Keratinocyte (primary cell): Measurements from ENCODE around the gene THOP1.

Source experiments
- EZH2 ChIP-seq: IDR thresholded peaks from one replicate; pipeline ENCODE4 v1.6.1; 2012; ENCODE audit warnings: inconsistent platforms, mild to moderate bottlenecking, low read length, moderate library complexity
- TF ChIP-seq, protein P1 (sequence below), 3 experiments: IDR thresholded peaks in 1 of 3; conservative IDR thresholded peaks in 1 of 3; optimal IDR thresholded peaks in 1 of 3; 2 replicates in 2 of 3; 3 replicates in 1 of 3; pipeline versions ENCODE3 to v1.5.1; 2011; ENCODE audit warnings: low read length in 3 of 3, mild to moderate bottlenecking in 3 of 3, moderate library complexity in 2 of 3, control low read depth in 1 of 3, inconsistent platforms in 1 of 3; ENCODE audit not compliant: insufficient read depth in 2 of 3; ENCODE audit errors: extremely low read depth in 1 of 3

- TF ChIP-seq, protein P1, sequence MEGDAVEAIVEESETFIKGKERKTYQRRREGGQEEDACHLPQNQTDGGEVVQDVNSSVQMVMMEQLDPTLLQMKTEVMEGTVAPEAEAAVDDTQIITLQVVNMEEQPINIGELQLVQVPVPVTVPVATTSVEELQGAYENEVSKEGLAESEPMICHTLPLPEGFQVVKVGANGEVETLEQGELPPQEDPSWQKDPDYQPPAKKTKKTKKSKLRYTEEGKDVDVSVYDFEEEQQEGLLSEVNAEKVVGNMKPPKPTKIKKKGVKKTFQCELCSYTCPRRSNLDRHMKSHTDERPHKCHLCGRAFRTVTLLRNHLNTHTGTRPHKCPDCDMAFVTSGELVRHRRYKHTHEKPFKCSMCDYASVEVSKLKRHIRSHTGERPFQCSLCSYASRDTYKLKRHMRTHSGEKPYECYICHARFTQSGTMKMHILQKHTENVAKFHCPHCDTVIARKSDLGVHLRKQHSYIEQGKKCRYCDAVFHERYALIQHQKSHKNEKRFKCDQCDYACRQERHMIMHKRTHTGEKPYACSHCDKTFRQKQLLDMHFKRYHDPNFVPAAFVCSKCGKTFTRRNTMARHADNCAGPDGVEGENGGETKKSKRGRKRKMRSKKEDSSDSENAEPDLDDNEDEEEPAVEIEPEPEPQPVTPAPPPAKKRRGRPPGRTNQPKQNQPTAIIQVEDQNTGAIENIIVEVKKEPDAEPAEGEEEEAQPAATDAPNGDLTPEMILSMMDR (optimal IDR thresholded peaks at IDR 0.05 in 1 of 3, IDR thresholded peaks at IDR 0.05 in 1 of 3, conservative IDR thresholded peaks at IDR 0.05 in 1 of 3; ENCODE audit: extremely low read depth in 1 of 3, insufficient read depth in 2 of 3, low read length in 3 of 3): no peak
- TF ChIP-seq EZH2: no peak
Measured at GRCh38 chr19:2771786-2772674, 13.3 kb upstream of the THOP1 start.
